Suprapubic skin (tissue), 4 donors: Measurements from ENCODE around the gene SGCD. TPM values are rescaled to one million over a fixed set of nuclear protein-coding genes. Genes with fewer than 3 reads are reported as not detected.

Experiments used
- DNase-seq, 2 donors: peaks; one replicate each; pipeline ENCODE4 v3.0.0-alpha.2; 2019; ENCODE audit warnings: low spot score in 2 of 2
- H3K27ac ChIP-seq: fragments of 200-600 bp; sonication (generic); one replicate; pipeline ENCODE4 v1.5.1; 2019
- H3K27me3 ChIP-seq: fragments of 200-600 bp; sonication (generic); one replicate; pipeline ENCODE4 v1.5.1; 2019
- H3K36me3 ChIP-seq: fragments of 200-600 bp; sonication (generic); one replicate; pipeline ENCODE4 v1.5.1; 2019
- H3K4me1 ChIP-seq: fragments of 200-600 bp; sonication (generic); one replicate; pipeline ENCODE4 v1.5.1; 2019
- H3K4me3 ChIP-seq: fragments of 200-600 bp; sonication (generic); one replicate; pipeline ENCODE4 v1.5.1; 2019; ENCODE audit warnings: mild to moderate bottlenecking
- H3K9me3 ChIP-seq: fragments of 200-600 bp; sonication (generic); one replicate; pipeline ENCODE4 v1.5.1; 2019
- EP300 ChIP-seq: sonication (generic); formaldehyde crosslinking; IDR thresholded peaks from one replicate; pipeline ENCODE4 v1.6.1; 2017; ENCODE audit warnings: antibody characterized with exemption
- POLR2A ChIP-seq, 2 donors: fragments of 450-650 bp; IDR thresholded peaks; one replicate each; pipeline ENCODE4 v1.6.1; 2017; ENCODE audit warnings: antibody characterized with exemption in 2 of 2, mild to moderate bottlenecking in 2 of 2, moderate library complexity in 2 of 2
- POLR2AphosphoS5 ChIP-seq, 3 donors: sonication (generic); formaldehyde crosslinking; IDR thresholded peaks; one replicate each; pipeline ENCODE4 v1.6.1; 2017; ENCODE audit warnings: antibody characterized with exemption in 3 of 3
- WGBS: methylation state at CpG from one replicate; pipeline ENCODE4 v1.1.5; 2018; 5-methylcytosine and 5-hydroxymethylcytosine counted together
- total RNA-seq, 4 donors: library from RNA; depleted of rRNA; stranded (reverse); fragments of >200 nt; gene quantifications; one replicate each; pipeline ENCODE4 v1.1.0, GENCODE V29; 2016
- TF ChIP-seq, protein P1 (sequence below), 2 donors: fragments of 200-600 bp in 1 of 2; fragments of 450-650 bp in 1 of 2; sonication (generic) in 1 of 2; IDR thresholded peaks; one replicate each; pipeline ENCODE4 v1.5.1; 2016 to 2019; ENCODE audit warnings: antibody characterized with exemption in 2 of 2, mild to moderate bottlenecking in 1 of 2, moderate library complexity in 1 of 2

SGCD gene
- total RNA-seq, 4 donors from 2014 or later: 1.2 to 5.7 (median 3.9) TPM

DNA sequence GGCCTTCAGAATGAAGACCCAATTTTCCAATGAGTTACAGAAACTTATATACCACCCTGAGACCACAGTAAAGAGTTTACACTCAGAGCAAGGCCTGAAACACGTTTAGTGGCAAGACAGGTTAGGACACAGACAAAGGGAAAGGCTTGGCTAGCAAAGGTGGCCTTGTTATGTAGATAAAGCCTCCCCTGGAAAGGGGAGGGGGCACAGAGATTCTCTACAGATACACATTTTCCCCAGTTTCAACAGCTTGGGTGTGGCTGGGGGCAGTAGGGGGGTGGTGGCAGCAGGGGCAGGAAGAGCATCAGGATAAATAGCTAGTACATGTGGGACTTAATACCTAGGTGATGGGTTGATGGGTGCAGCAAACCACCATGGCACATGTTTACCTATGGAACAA, 471.2 kb downstream of the SGCD start:
- H3K4me1 ChIP-seq: no peaks in the 10 kb centered on the region
- H3K27ac ChIP-seq: no peak overlapping the region
- H3K36me3 ChIP-seq: no peaks in the 10 kb centered on the region
- no peaks in the 10 kb centered on the region for H3K9me3 ChIP-seq
- no peak for TF ChIP-seq POLR2A (IDR thresholded peaks at IDR 0.05)
- TF ChIP-seq POLR2AphosphoS5 (IDR thresholded peaks at IDR 0.05): no peak
- no peak for TF ChIP-seq EP300
- TF ChIP-seq, protein P1, sequence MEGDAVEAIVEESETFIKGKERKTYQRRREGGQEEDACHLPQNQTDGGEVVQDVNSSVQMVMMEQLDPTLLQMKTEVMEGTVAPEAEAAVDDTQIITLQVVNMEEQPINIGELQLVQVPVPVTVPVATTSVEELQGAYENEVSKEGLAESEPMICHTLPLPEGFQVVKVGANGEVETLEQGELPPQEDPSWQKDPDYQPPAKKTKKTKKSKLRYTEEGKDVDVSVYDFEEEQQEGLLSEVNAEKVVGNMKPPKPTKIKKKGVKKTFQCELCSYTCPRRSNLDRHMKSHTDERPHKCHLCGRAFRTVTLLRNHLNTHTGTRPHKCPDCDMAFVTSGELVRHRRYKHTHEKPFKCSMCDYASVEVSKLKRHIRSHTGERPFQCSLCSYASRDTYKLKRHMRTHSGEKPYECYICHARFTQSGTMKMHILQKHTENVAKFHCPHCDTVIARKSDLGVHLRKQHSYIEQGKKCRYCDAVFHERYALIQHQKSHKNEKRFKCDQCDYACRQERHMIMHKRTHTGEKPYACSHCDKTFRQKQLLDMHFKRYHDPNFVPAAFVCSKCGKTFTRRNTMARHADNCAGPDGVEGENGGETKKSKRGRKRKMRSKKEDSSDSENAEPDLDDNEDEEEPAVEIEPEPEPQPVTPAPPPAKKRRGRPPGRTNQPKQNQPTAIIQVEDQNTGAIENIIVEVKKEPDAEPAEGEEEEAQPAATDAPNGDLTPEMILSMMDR (IDR thresholded peaks at IDR 0.05): no peak
- H3K27me3 ChIP-seq: no peaks in the 10 kb centered on the region
- 33% methylated on average over 1 of the region's 1 CpG for WGBS
- no peak overlapping the region for H3K4me3 ChIP-seq
- no peak for DNase-seq

DNA sequence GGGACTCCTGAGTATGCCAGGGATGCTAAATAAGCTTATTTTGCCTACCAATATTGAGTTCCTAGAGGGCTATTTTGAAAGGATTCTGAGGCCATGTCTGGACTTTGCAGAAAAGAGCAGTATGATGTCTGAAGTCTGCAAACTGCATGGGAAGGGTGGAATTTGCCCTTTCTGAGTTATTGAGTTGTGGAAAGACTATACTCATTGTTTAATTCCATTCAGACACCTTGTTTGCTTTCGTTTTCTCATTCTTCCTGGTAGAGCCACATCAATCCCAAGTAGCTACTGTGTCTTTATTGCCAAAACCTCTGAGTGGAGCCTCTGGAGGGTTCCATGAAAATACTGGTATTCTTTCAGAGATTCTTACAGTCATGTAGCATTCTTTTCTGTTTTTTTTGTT, 472.2 kb downstream of the SGCD start:
- no peak for DNase-seq
- no peak for TF ChIP-seq EP300
- TF ChIP-seq POLR2AphosphoS5 (IDR thresholded peaks at IDR 0.05): no peak
- TF ChIP-seq, protein P1 (IDR thresholded peaks at IDR 0.05): no peak
- no peak for TF ChIP-seq POLR2A (IDR thresholded peaks at IDR 0.05)
- no peaks in the 10 kb centered on the region for H3K27me3 ChIP-seq
- no peak overlapping the region for H3K4me3 ChIP-seq
- no peaks in the 10 kb centered on the region for H3K36me3 ChIP-seq
- WGBS: 74% methylated on average over 1 of the region's 1 CpG
- no peaks in the 10 kb centered on the region for H3K4me1 ChIP-seq
- H3K27ac ChIP-seq: no peak overlapping the region
- H3K9me3 ChIP-seq: no peaks in the 10 kb centered on the region

DNA sequence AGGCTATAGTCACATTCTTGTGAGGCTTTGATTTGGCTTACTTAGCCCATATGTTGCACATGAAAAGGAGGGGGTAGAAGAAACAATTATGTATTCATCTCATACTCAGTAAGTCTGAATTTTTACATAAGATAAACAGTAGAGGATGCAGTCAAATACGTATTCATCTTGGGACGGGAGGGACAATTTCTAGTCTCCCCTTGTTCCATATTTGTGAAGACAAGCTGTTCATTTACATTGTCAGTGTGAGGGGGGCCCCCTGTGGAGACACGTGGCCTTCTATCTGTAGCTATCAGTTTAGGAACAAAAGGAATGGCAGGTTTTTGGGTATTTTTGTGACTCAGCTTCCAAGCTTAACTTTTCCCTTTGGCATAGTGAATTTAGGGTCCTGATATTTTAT, 474.0 kb downstream of the SGCD start:
- Histone ChIP-seq H3K4me1 (no peaks in the 10 kb centered on the region), H3K36me3 (no peaks in the 10 kb centered on the region), H3K9me3 (no peaks in the 10 kb centered on the region), H3K27me3 (no peaks in the 10 kb centered on the region), H3K4me3 (no peak overlapping the region), H3K27ac (no peak overlapping the region)
- TF ChIP-seq POLR2AphosphoS5 (IDR thresholded peaks at IDR 0.05): no peak
- TF ChIP-seq POLR2A (IDR thresholded peaks at IDR 0.05): no peak
- no peak for TF ChIP-seq EP300
- 64% methylated on average over 3 of the region's 3 CpGs for WGBS
- no peak for DNase-seq

DNA sequence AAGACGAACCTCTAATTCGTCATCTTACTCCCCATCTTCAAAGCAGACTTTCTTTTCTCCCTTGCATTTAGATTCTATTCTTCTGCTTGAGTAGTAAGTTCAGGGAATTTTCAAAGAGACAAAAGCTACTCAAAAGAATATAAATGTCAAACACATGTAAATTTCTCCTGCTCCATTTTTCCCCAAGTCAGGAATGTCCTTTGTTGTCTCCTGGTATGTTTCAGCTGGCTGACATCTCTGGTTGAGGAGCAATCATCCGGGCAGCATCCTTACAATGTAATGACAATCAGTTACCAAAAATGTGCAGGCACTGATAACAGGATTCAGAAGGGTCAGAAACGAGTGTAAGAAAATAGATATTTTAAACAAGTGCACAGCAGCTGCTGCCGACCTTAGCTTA, 475.5 kb downstream of the SGCD start:
- Histone ChIP-seq H3K27ac (no peak overlapping the region), H3K4me1 (no peaks in the 10 kb centered on the region), H3K9me3 (peaks cover 3% of the 10 kb centered on the region), H3K4me3 (no peak overlapping the region), H3K36me3 (no peaks in the 10 kb centered on the region), H3K27me3 (no peaks in the 10 kb centered on the region)
- no peak for DNase-seq
- 79% methylated on average over 5 of the region's 5 CpGs for WGBS
- TF ChIP-seq POLR2A (IDR thresholded peaks at IDR 0.05): no peak
- TF ChIP-seq, protein P1 (IDR thresholded peaks at IDR 0.05): no peak
- no peak for TF ChIP-seq EP300
- no peak for TF ChIP-seq POLR2AphosphoS5 (IDR thresholded peaks at IDR 0.05)

DNA sequence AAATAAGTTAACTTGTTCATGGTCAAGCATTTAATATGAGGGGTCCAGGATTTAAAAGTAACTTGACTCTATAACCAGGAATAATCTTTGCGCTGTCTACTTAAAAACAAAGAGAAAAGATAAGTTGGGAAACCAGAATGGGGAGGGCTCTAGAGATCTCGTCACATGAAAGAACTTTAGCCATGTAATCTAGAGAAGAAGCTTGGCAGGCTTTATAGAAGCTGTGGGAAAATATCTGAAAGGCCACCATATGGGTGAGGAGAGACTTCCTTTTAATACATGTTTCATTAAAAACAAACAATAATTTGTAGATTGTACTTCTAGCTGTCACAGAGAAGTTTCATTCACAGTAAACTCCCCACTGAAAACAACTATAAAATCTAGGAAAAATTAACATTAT, 476.4 kb downstream of the SGCD start:
- no peak overlapping the region for H3K4me3 ChIP-seq
- no peaks in the 10 kb centered on the region for H3K4me1 ChIP-seq
- TF ChIP-seq, protein P1 (IDR thresholded peaks at IDR 0.05): no peak
- no peak for TF ChIP-seq EP300
- TF ChIP-seq POLR2A (IDR thresholded peaks at IDR 0.05): no peak
- no peak for TF ChIP-seq POLR2AphosphoS5 (IDR thresholded peaks at IDR 0.05)
- 64% methylated on average over 2 of the region's 2 CpGs for WGBS
- H3K9me3 ChIP-seq: peaks cover 3% of the 10 kb centered on the region
- no peaks in the 10 kb centered on the region for H3K36me3 ChIP-seq
- no peak overlapping the region for H3K27ac ChIP-seq
- H3K27me3 ChIP-seq: no peaks in the 10 kb centered on the region
- DNase-seq: no peak

DNA sequence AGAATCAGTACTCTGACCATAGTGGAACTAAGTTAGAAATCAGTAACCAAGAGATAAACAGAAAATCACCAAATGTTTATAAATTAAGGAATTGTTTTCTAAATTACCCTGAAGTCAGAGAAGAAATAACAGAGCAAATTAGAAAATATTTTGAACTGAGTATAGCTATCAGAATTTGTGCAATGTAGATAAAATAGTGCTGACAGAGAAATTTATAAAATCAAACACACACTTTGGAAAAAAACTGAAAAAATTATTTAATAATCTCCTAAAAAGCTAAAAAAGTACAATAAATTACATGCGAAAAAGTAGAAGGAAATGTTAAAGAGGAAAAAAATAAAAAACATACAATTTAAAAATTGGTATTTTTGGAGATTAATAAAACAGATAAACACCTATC, 486.0 kb downstream of the SGCD start:
- no peak for TF ChIP-seq POLR2AphosphoS5 (IDR thresholded peaks at IDR 0.05)
- Histone ChIP-seq H3K4me1 (no peaks in the 10 kb centered on the region), H3K27ac (no peak overlapping the region), H3K36me3 (no peaks in the 10 kb centered on the region), H3K9me3 (no peaks in the 10 kb centered on the region), H3K27me3 (no peaks in the 10 kb centered on the region), H3K4me3 (no peak overlapping the region)
- WGBS: 91% methylated on average over 1 of the region's 1 CpG
- no peak for DNase-seq
